Common myeloid progenitor, CD34-positive (primary cell): ENCODE data around the gene TMEM14B. TPM values are rescaled to one million over a fixed set of nuclear protein-coding genes. Genes with fewer than 3 reads are reported as not detected.
A peak's percentile ranks its signal among the peaks of the same experiment; 100 is the strongest.
"Not testable (repeated sequence)": the region's sequence is repeated elsewhere in the genome, so short reads cannot be mapped to it uniquely, and the experiment has no call there.

Experiments used
- CTCF ChIA-PET: fragments of 350-600 bp; sonication (Branson Sonifier 250); formaldehyde crosslinking; loops from one replicate; lab custom pipeline; 2021; ENCODE audit warnings: antibody characterized with exemption; lab: Charles Lee
- POLR2A ChIA-PET: fragments of 350-600 bp; sonication (Branson Sonifier 250); formaldehyde crosslinking; loops from one replicate; lab custom pipeline; 2021; ENCODE audit warnings: antibody characterized with exemption; lab: Charles Lee
- DNase-seq, 3 donors: peaks; one replicate each; pipeline versions ENCODE4 v3.0.0 to v3.0.0-alpha.2; 2013
- H3K27ac ChIP-seq, 2 experiments: 1 replicate in 1 of 2; 2 replicates in 1 of 2; pipeline ENCODE4 v1.7.0; 2013; ENCODE audit warnings: inconsistent platforms in 2 of 2, low read length in 2 of 2, mild to moderate bottlenecking in 2 of 2, low read depth in 1 of 2, moderate library complexity in 1 of 2; ENCODE audit not compliant: severe bottlenecking in 2 of 2, insufficient read depth in 1 of 2, poor library complexity in 1 of 2
- H3K27me3 ChIP-seq, 5 experiments: replicated peaks in 2 of 5; 1 replicate in 3 of 5; 2 replicates in 2 of 5; pipeline versions ENCODE4 v1.6.1 to v1.7.0; 2013; ENCODE audit warnings: low read length in 4 of 5, mild to moderate bottlenecking in 2 of 5, moderate library complexity in 2 of 5, inconsistent platforms in 1 of 5; ENCODE audit not compliant: insufficient read depth in 5 of 5, control insufficient read depth in 4 of 5
- H3K36me3 ChIP-seq, 4 experiments: 1 replicate in 2 of 4; 2 replicates in 2 of 4; pipeline versions ENCODE4 v1.6.1 to v1.7.0; 2013; ENCODE audit warnings: low read length in 3 of 4, control low read depth in 1 of 4, mild to moderate bottlenecking in 1 of 4; ENCODE audit not compliant: control insufficient read depth in 4 of 4, insufficient read depth in 4 of 4
- H3K4me1 ChIP-seq, 4 experiments: 1 replicate in 3 of 4; 2 replicates in 1 of 4; pipeline versions ENCODE4 v1.6.1 to v1.7.1; 2013; ENCODE audit warnings: low read length in 3 of 4, mild to moderate bottlenecking in 3 of 4, control low read depth in 1 of 4, inconsistent platforms in 1 of 4, moderate library complexity in 1 of 4; ENCODE audit not compliant: control insufficient read depth in 4 of 4, insufficient read depth in 4 of 4; ENCODE audit errors: control extremely low read depth in 1 of 4
- H3K4me3 ChIP-seq, 7 experiments: 1 replicate in 4 of 7; 2 replicates in 3 of 7; pipeline versions ENCODE4 v1.5.1 to v1.7.0; 2013; ENCODE audit warnings: mild to moderate bottlenecking in 7 of 7, low read length in 6 of 7, moderate library complexity in 6 of 7, inconsistent platforms in 2 of 7, low read depth in 2 of 7, control low read depth in 1 of 7; ENCODE audit not compliant: insufficient read depth in 4 of 7, control insufficient read depth in 1 of 7; ENCODE audit errors: extremely low read depth in 1 of 7
- H3K9me3 ChIP-seq, 5 experiments: 1 replicate in 4 of 5; 2 replicates in 1 of 5; pipeline versions ENCODE4 v1.6.1 to v1.7.1; 2013; ENCODE audit warnings: low read length in 4 of 5, mild to moderate bottlenecking in 2 of 5, inconsistent platforms in 1 of 5, low read depth in 1 of 5, moderate library complexity in 1 of 5; ENCODE audit not compliant: control insufficient read depth in 4 of 5, insufficient read depth in 2 of 5; ENCODE audit errors: control extremely low read depth in 1 of 5
- WGBS: methylation state at CpG from one replicate; pipeline ENCODE4 v1.1.5; 2013; ENCODE audit not compliant: insufficient coverage; 5-methylcytosine and 5-hydroxymethylcytosine counted together
- polyA plus RNA-seq: library from polyadenylated mRNA; unstranded; fragments of 120-200 nt; gene quantifications from one replicate; pipeline ENCODE4 v1.2.1, GENCODE V29; 2013

TMEM14B gene
- polyA plus RNA-seq = 88.4 TPM

- H3K36me3 ChIP-seq = peaks cover 5 to 23% (median 11%) of the 10 kb centered on the region in 4 experiments
- H3K4me1 ChIP-seq = peaks cover 11 to 31% (median 16%) of the 10 kb centered on the region in 4 experiments
- peak within 1 kb of the TSS; percentile 84 to 94 for H3K27ac ChIP-seq
- DNase-seq = peak; percentile 95 to 98 (median 97)
- H3K4me3 ChIP-seq = peak within 1 kb of the TSS; percentile 64 to 91 (median 83)
- no peaks in the 10 kb centered on the region for H3K9me3 ChIP-seq
- under 1% methylated on average over 39 of the region's 52 CpGs for whole genome bisulfite sequencing
- ChIA-PET POLR2A (no interaction called here), CTCF (interaction anchor here (0.9 to 4.4 kb wide), 8 partner anchors 10 to 236 kb away, joined by 3 to 20 read pairs (median 4); partner anchors contain the start of gene TMEM14C)
- no peaks in the 10 kb centered on the region for H3K27me3 ChIP-seq
Observed at GRCh38 chr6:10747251-10747972, at the start of gene TMEM14B. Gene TMEM14B, plus strand, starts transcription at chr6:10747805. Its CDS starts 1,441 bp downstream, at chr6:10749246.

- H3K4me1 ChIP-seq = no peaks in the 10 kb centered on the region
- ChIA-PET CTCF (no interaction called here), POLR2A (no interaction called here)
- H3K9me3 ChIP-seq = peaks cover 0 to 5% (median 4%) of the 10 kb centered on the region in 5 experiments
- 96% methylated on average over 8 of the region's 8 CpGs for WGBS
- H3K27me3 ChIP-seq = no peaks in the 10 kb centered on the region
- H3K36me3 ChIP-seq = peaks cover 1 to 8% (median 7%) of the 10 kb centered on the region in 4 experiments
- no peak overlapping the region for H3K27ac ChIP-seq
- no peak for DNase-seq
- no peak overlapping the region for H3K4me3 ChIP-seq
Observed at GRCh38 chr6:10713962-10714361, 33.6 kb upstream of the TMEM14B start.

- no peaks in the 10 kb centered on the region for H3K36me3 ChIP-seq
- H3K27ac ChIP-seq = no peak overlapping the region
- H3K4me1 ChIP-seq = peaks cover 4 to 22% (median 22%) of the 10 kb centered on the region in 4 experiments
- H3K9me3 ChIP-seq = peaks cover 0 to 8% (median 4%) of the 10 kb centered on the region in 5 experiments
- WGBS = 92% methylated on average over 6 of the region's 8 CpGs
- POLR2A ChIA-PET = no interaction called here
- peak; percentile 47 to 78 (median 66) for DNase-seq
- CTCF ChIA-PET = interaction anchor here (0.5 to 3.5 kb wide), 4 partner anchors 9 to 209 kb away, joined by 3 to 16 read pairs (median 3); no protein-coding TSS in a partner anchor
- H3K4me3 ChIP-seq = peak overlapping the region in 6 of 7 experiments; percentile 63 to 79 (median 68)
- H3K27me3 ChIP-seq = no peaks in the 10 kb centered on the region
Observed at GRCh38 chr6:10719296-10719963, 28.2 kb upstream of the TMEM14B start.

GRCh38 chr6:10719964-10720264 lies 27.7 kb upstream of the TMEM14B start:
- H3K4me3 ChIP-seq = peak overlapping the region; percentile 28 to 79 (median 66)
- POLR2A ChIA-PET = no interaction called here
- DNase-seq = no peak
- H3K36me3 ChIP-seq = peaks cover 0 to 3% (median under 1%) of the 10 kb centered on the region in 4 experiments
- 21% methylated on average over 13 of the region's 21 CpGs for WGBS
- peak overlapping the region in 1 of 2 experiments; percentile 49 for H3K27ac ChIP-seq
- CTCF ChIA-PET = interaction anchor here (0.6 to 3.5 kb wide), 5 partner anchors 10 to 209 kb away, joined by 3 to 16 read pairs (median 4); no protein-coding TSS in a partner anchor
- peaks cover 0 to 8% (median 4%) of the 10 kb centered on the region in 5 experiments for H3K9me3 ChIP-seq
- no peaks in the 10 kb centered on the region for H3K27me3 ChIP-seq
- H3K4me1 ChIP-seq = peaks cover 4 to 27% (median 22%) of the 10 kb centered on the region in 4 experiments

GRCh38 chr6:10720265-10720959 lies 27.2 kb upstream of the TMEM14B start:
- Histone ChIP-seq H3K9me3 (peaks cover 0 to 8% (median 4%) of the 10 kb centered on the region in 5 experiments), H3K36me3 (peaks cover 0 to 8% (median 2%) of the 10 kb centered on the region in 4 experiments), H3K27ac (peak overlapping the region in 1 of 2 experiments; percentile 49), H3K4me1 (peaks cover 4 to 27% (median 22%) of the 10 kb centered on the region in 4 experiments), H3K27me3 (no peaks in the 10 kb centered on the region), H3K4me3 (peak overlapping the region; percentile 28 to 79 (median 66))
- ChIA-PET POLR2A (no interaction called here), CTCF (interaction anchor here (0.8 to 3.5 kb wide), 5 partner anchors 26 to 214 kb away, joined by 3 to 16 read pairs (median 4); no protein-coding TSS in a partner anchor)
- DNase-seq = peak; percentile 42 to 77 (median 50)
- 24% methylated on average over 44 of the region's 49 CpGs for WGBS

- DNase-seq = peak in 2 of 3 donors; percentile 32 to 69
- 89% methylated on average over 12 of the region's 17 CpGs for WGBS
- H3K27ac ChIP-seq, H3K9me3 ChIP-seq, H3K27me3 ChIP-seq, POLR2A ChIA-PET: not testable (repeated sequence)
- CTCF ChIA-PET = interaction anchor here (0.7 to 3.5 kb wide), 7 partner anchors 25 to 215 kb away, joined by 3 to 16 read pairs (median 4); partner anchors contain the start of gene TMEM14B
- Histone ChIP-seq H3K4me1 (peaks cover 4 to 27% (median 22%) of the 10 kb centered on the region in 4 experiments), H3K4me3 (peak overlapping the region in 6 of 7 experiments; percentile 28 to 79 (median 68)), H3K36me3 (peaks cover 0 to 15% (median 6%) of the 10 kb centered on the region in 4 experiments)
Observed at GRCh38 chr6:10720960-10721849, 26.4 kb upstream of the TMEM14B start.
